HepG2 (cell line): ENCODE measurements around the gene RCC1. TPM values are rescaled to one million over a fixed set of nuclear protein-coding genes. Genes with fewer than 3 reads are reported as not detected.

ENCODE experiments used
- ATAC-seq: fragments of 200-7000 bp; cut with Tn5 transposase; 3 replicates; pipeline ENCODE4 v1.9.1; 2020; ENCODE audit warnings: mild to moderate bottlenecking, moderate library complexity
- BruUV-seq: library from RNA; stranded (reverse); fragments of 400-500 nt; replicated peaks from 2 replicates; lab custom pipeline; 2021; lab: Mats Ljungman, UMichigan
- CTCF ChIA-PET: fragments of 300-600 bp; formaldehyde crosslinking; extraction: SDS; loops from one replicate; lab custom pipeline; 2021; ENCODE audit warnings: low total read pairs, inconsistent platforms, low intra/inter-chr PET ratio; lab: Yijun Ruan, JAX
- POLR2A ChIA-PET: fragments of 350-600 bp; sonication (Branson Sonifier 250); formaldehyde crosslinking; loops from one replicate; lab custom pipeline; 2020; ENCODE audit warnings: antibody characterized with exemption, inconsistent platforms; lab: Yijun Ruan, JAX
- DNase-seq: peaks from one replicate; pipeline ENCODE4 v3.0.0-alpha.2; 2015; ENCODE audit warnings: low spot score
- FAIRE-seq: peaks from 3 replicates; lab custom pipeline; 2011; peaks lifted over from hg19 to GRCh38; lab: Jason Lieb, UNC
- H2AFZ ChIP-seq: one replicate; pipeline ENCODE4 v1.6.1; 2011; ENCODE audit warnings: low read length, inconsistent platforms
- H3K27ac ChIP-seq: fragments of 300-600 bp; 3 replicates; pipeline ENCODE4 v1.8.0; 2011; ENCODE audit warnings: mixed run types, mild to moderate bottlenecking, mixed read lengths, low read length, inconsistent platforms; ENCODE audit not compliant: insufficient read depth; ENCODE audit errors: extremely low read length
- H3K27me3 ChIP-seq, 2 experiments: fragments of 200-600 bp in 1 of 2; 2 replicates in 1 of 2; 3 replicates in 1 of 2; pipeline versions ENCODE4 v1.6.0 to v1.8.0; 2011; ENCODE audit warnings: low read length in 2 of 2, mild to moderate bottlenecking in 2 of 2, moderate library complexity in 2 of 2, inconsistent platforms in 1 of 2; ENCODE audit not compliant: insufficient read depth in 2 of 2, control insufficient read depth in 1 of 2
- H3K36me3 ChIP-seq, 2 experiments: fragments of 200-600 bp in 1 of 2; replicated peaks in 1 of 2; 2 replicates in 1 of 2; 3 replicates in 1 of 2; pipeline versions ENCODE4 v1.5.1 to v1.8.0; 2011; ENCODE audit warnings: low read length in 2 of 2, inconsistent platforms in 1 of 2; ENCODE audit not compliant: insufficient read depth in 2 of 2, control insufficient read depth in 1 of 2
- H3K4me1 ChIP-seq: 2 replicates; pipeline ENCODE4 v1.5.1; 2012; ENCODE audit warnings: low read length, inconsistent platforms; ENCODE audit not compliant: insufficient read depth
- H3K4me2 ChIP-seq: 2 replicates; pipeline ENCODE4 v1.6.0; 2011; ENCODE audit warnings: low read depth, low read length, inconsistent platforms
- H3K4me3 ChIP-seq, 3 experiments: fragments of 200-600 bp in 1 of 3; sonication (generic), shearing (Covaris generic) in 1 of 3; replicated peaks in 1 of 3; 2 replicates each; pipeline ENCODE4 v1.5.1; 2011 to 2016; ENCODE audit warnings: low read length in 3 of 3, inconsistent platforms in 2 of 3, low read depth in 2 of 3, mild to moderate bottlenecking in 2 of 3, control low read depth in 1 of 3, mixed read lengths in 1 of 3; ENCODE audit not compliant: insufficient read depth in 1 of 3
- H3K79me2 ChIP-seq: one replicate; pipeline ENCODE4 v1.6.1; 2011; ENCODE audit warnings: low read length, inconsistent platforms; ENCODE audit not compliant: insufficient read depth
- H3K9ac ChIP-seq: 2 replicates; pipeline ENCODE4 v1.6.0; 2011; ENCODE audit warnings: mild to moderate bottlenecking, low read depth, low read length, inconsistent platforms; ENCODE audit not compliant: insufficient read depth
- H3K9me3 ChIP-seq: 2 replicates; pipeline ENCODE4 v1.5.1; 2012; ENCODE audit warnings: mild to moderate bottlenecking, low read length
- H4K20me1 ChIP-seq: 2 replicates; pipeline ENCODE4 v1.6.0; 2011; ENCODE audit warnings: inconsistent platforms, mild to moderate bottlenecking, low read length, moderate library complexity; ENCODE audit not compliant: insufficient read depth
- FOXP1 ChIP-seq, 2 experiments: fragments of 450-650 bp in 1 of 2; IDR thresholded peaks; 2 replicates each; pipeline ENCODE4 v1.6.1; 2017 to 2018; ENCODE audit warnings: antibody characterized with exemption in 1 of 2
- GATAD1 ChIP-seq: IDR thresholded peaks from 2 replicates; pipeline ENCODE4 v1.6.1; 2016; ENCODE audit warnings: missing genetic modification reagents, missing compliant biosample characterization
- GTF2F1 ChIP-seq: fragments of 150-350 bp; IDR thresholded peaks from 2 replicates; pipeline ENCODE4 v1.6.1; 2014; ENCODE audit warnings: low read length
- KAT8 ChIP-seq: IDR thresholded peaks from 2 replicates; pipeline ENCODE4 v1.6.1; 2016; ENCODE audit warnings: missing genetic modification reagents, missing compliant biosample characterization
- NFATC3 ChIP-seq: sonication (generic); formaldehyde crosslinking; IDR thresholded peaks from 2 replicates; pipeline ENCODE4 v1.5.1; 2020; ENCODE audit warnings: mild to moderate bottlenecking, missing genetic modification reagents
- RBAK ChIP-seq: sonication (generic); formaldehyde crosslinking; IDR thresholded peaks from 2 replicates; pipeline ENCODE4 v1.5.1; 2020; ENCODE audit warnings: mild to moderate bottlenecking, missing genetic modification reagents
- RNF219 ChIP-seq: sonication (generic); formaldehyde crosslinking; IDR thresholded peaks from 2 replicates; pipeline ENCODE4 v1.5.0; 2020; ENCODE audit warnings: mild to moderate bottlenecking, missing genetic modification reagents
- ZNF20 ChIP-seq: sonication (generic); formaldehyde crosslinking; IDR thresholded peaks from 2 replicates; pipeline ENCODE4 v1.4.0; 2020; ENCODE audit warnings: mild to moderate bottlenecking, moderate library complexity, missing genetic modification reagents
- ZNF510 ChIP-seq: sonication (generic); formaldehyde crosslinking; IDR thresholded peaks from 2 replicates; pipeline ENCODE4 v1.4.0; 2020; ENCODE audit warnings: low read depth, mild to moderate bottlenecking, missing genetic modification reagents
- ZNF709 ChIP-seq: sonication (generic); formaldehyde crosslinking; IDR thresholded peaks from 2 replicates; pipeline ENCODE4 v1.5.0; 2020; ENCODE audit warnings: mild to moderate bottlenecking, missing genetic modification reagents
- ZNF839 ChIP-seq: sonication (generic); formaldehyde crosslinking; IDR thresholded peaks from 2 replicates; pipeline ENCODE4 v1.4.0; 2020; ENCODE audit warnings: missing genetic modification reagents, mild to moderate bottlenecking, borderline replicate concordance
- WGBS: methylation state at CpG from one replicate; pipeline ENCODE4 v1.1.6; 2017; ENCODE audit warnings: low lambda C conversion rate; 5-methylcytosine and 5-hydroxymethylcytosine counted together
- in situ Hi-C: cut with HindIII; loops from 2 replicates; pipeline ENCODE4 v1.10.0; 2017; ENCODE audit warnings: low pct_unique_long_range_greater_than_20kb; ENCODE audit not compliant: extremely low pct_ligation_motif_present
- intact Hi-C: fragments of 100-400 bp; cut with micrococcal nuclease; formaldehyde crosslinking; loops from one replicate; pipeline ENCODE4 v1.10.0; 2022; ENCODE audit not compliant: unreplicated experiment
- polyA plus RNA-seq, 8 experiments: library from polyadenylated mRNA; depleted of rRNA in 3 of 8; stranded (reverse) in 7 of 8; unstranded in 1 of 8; fragments of >200 nt; fragmentation: Illumina TruSeq in 4 of 8; extraction: Trizol in 4 of 8; gene quantifications; 2 replicates each; pipeline versions ENCODE4 v1.2.1 to v1.2.3, GENCODE V29; 2011 to 2016; ENCODE audit warnings: low read depth in 4 of 8, missing spikeins in 1 of 8, mixed read lengths in 1 of 8; ENCODE audit not compliant: insufficient read depth in 1 of 8
- total RNA-seq, 5 experiments: library from RNA; depleted of rRNA; stranded (reverse); fragments of >200 nt; fragmentation: Illumina TruSeq; extraction: Trizol; gene quantifications; 2 replicates each; pipeline ENCODE4 v1.2.3, GENCODE V29; 2016; ENCODE audit warnings: low read depth in 1 of 5

Gene RCC1
- total and polyA plus RNA-seq, 2 of the 13 experiments (the other 11 are each of a cell fraction or from before 2014, with no cell fraction given): 47.2 to 80.8 TPM

GRCh38 chr1:28582248-28582615 is 76.4 kb downstream of the RCC1 start:
- H3K4me3 ChIP-seq: peak overlapping the region; percentile 95 to 99 (median 96)
- peaks cover 51% of the 10 kb centered on the region for H3K4me1 ChIP-seq
- H3K4me2 ChIP-seq: peak overlapping the region; percentile 88
- H3K9ac ChIP-seq: peak overlapping the region; percentile 96
- peaks cover 0 to 3% of the 10 kb centered on the region in 2 experiments; a peak in 1 of 5 replicates for H3K27me3 ChIP-seq
- intact Hi-C loops: no loop called here
- CTCF ChIA-PET: no interaction called here
- POLR2A ChIA-PET: interaction anchor here (0.6 to 6.6 kb wide), 40 partner anchors 9 to 810 kb away, joined by 3 to 139 read pairs (median 7); partner anchors contain the start of genes ATP5IF1, GMEB1, MED18 and PHACTR4
- in situ Hi-C loops: loop anchor here (25.0 kb wide), 1 partner anchor 345 kb away; the partner anchor contains the start of genes ATP5IF1 and DNAJC8
- TF ChIP-seq KAT8 (CRISPR knock-in tag) (no peak), ZNF20 (no peak), FOXP1 (IDR thresholded peaks at IDR 0.05) (no peak), FOXP1 (CRISPR knock-in tag; IDR thresholded peaks at IDR 0.05) (no peak), GATAD1 (CRISPR knock-in tag) (no peak), NFATC3 (CRISPR knock-in tag) (no peak), RNF219 (CRISPR knock-in tag) (0 out of 2 replicates have a peak, but pooled peaks have one; percentile 12), ZNF709 (CRISPR knock-in tag) (no peak), GTF2F1 (no peak), RBAK (no peak), ZNF839 (CRISPR knock-in tag) (no peak), ZNF510 (CRISPR knock-in tag) (peak; percentile 24; the same call in 1 of the 2 replicates)
- H3K79me2 ChIP-seq: peaks cover 28% of the 10 kb centered on the region
- WGBS: 7% methylated on average over 10 of the region's 10 CpGs
- peak overlapping the region; percentile 71 for H3K27ac ChIP-seq
- ATAC-seq: peak; percentile 25
- FAIRE-seq: no peak
- BruUV-seq: TSS peak; percentile 98
- peaks cover 13 to 37% of the 10 kb centered on the region in 2 experiments for H3K36me3 ChIP-seq
- no peak for DNase-seq
- peaks cover 40% of the 10 kb centered on the region for H4K20me1 ChIP-seq
- H3K9me3 ChIP-seq: no peaks in the 10 kb centered on the region
- no peak overlapping the region for H2AFZ ChIP-seq
